C4-2B (cell line): ENCODE data around the gene LBX2.

Experiments used
- CTCF ChIP-seq: fragments of 450-650 bp; conservative IDR thresholded peaks from 2 replicates; pipeline ENCODE4 v1.5.1; 2017; ENCODE audit warnings: mild to moderate bottlenecking
- ZFX ChIP-seq: fragments of 450-650 bp; IDR thresholded peaks from 2 replicates; pipeline ENCODE4 v1.6.1; 2017

GRCh38 chr2:74489906-74490305 is 9.5 kb downstream of the LBX2 start:
- TF ChIP-seq CTCF (no peak), ZFX (no peak)
